Measurements from ENCODE around the gene PCIF1.

Gene PCIF1

GRCh38 chr20:45997187-45997586 lies 62.7 kb downstream of the PCIF1 start:
- DNase-seq, result no peak

Data from hematopoietic multipotent progenitor cell treated with erythropoietin and hydrocortisone succinate and interleukin-3 and kit ligand, for 8 days (in vitro differentiated cells).